ENCODE results near the gene ATPAF1.

ATPAF1 gene

DNA sequence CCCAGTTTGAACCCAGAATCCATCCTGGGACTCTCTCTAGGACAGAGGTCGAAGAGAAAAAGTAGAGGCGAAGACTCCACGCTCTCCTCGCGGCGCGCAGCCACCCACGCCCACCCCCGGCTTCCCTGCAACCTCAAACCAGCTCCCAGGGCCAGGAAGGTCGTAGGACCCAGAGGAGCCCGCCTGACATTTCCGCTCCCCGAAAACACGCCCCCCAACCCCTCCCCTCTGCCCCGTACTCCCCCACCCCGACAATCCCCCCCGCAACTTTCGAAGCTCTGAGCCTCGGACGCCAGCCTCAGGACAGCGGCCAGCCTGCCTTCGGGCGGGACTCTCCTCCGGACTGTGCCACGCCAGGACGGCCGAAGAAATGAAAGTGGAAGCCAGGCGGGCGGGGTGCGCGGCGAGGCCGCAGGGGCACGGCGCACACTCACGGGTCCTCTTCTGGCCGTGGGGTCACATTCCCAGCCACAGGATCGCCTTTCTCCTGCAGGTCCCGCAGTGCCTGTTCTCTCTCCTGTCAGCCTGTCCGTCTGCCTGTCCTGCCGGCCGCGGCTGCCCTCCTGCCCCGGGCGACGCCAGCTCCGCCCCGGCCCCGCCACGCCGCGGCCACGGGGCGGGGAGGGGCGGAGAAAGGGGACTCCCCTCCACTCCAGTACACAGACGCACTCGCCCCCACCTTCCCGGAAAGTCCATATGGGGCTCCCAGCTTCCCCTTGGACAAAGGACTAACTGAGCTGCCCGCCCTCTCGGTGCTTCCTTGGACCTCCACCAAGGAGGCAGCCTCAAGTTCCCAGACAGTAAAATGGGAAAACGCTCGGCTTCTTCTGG lies 51.7 kb downstream of the ATPAF1 start, which contains the start of gene MOB3C:
MOB3C (minus strand) TSS at position 535 of the 831 bp plus-strand sequence. CDS start 3,490 bp downstream, outside the sequence.
- DNase-seq, result peak in 52 of 56 donors; percentile 19 to 82 (median 60)

- no peak for DNase-seq
Observed at GRCh38 chr1:46615735-46616134, 52.4 kb downstream of the ATPAF1 start.

GRCh38 chr1:46615088-46615487 lies 53.1 kb downstream of the ATPAF1 start:
- DNase-seq, result no peak

GRCh38 chr1:46614604-46614984 lies 53.6 kb downstream of the ATPAF1 start:
- no peak for DNase-seq

DNA sequence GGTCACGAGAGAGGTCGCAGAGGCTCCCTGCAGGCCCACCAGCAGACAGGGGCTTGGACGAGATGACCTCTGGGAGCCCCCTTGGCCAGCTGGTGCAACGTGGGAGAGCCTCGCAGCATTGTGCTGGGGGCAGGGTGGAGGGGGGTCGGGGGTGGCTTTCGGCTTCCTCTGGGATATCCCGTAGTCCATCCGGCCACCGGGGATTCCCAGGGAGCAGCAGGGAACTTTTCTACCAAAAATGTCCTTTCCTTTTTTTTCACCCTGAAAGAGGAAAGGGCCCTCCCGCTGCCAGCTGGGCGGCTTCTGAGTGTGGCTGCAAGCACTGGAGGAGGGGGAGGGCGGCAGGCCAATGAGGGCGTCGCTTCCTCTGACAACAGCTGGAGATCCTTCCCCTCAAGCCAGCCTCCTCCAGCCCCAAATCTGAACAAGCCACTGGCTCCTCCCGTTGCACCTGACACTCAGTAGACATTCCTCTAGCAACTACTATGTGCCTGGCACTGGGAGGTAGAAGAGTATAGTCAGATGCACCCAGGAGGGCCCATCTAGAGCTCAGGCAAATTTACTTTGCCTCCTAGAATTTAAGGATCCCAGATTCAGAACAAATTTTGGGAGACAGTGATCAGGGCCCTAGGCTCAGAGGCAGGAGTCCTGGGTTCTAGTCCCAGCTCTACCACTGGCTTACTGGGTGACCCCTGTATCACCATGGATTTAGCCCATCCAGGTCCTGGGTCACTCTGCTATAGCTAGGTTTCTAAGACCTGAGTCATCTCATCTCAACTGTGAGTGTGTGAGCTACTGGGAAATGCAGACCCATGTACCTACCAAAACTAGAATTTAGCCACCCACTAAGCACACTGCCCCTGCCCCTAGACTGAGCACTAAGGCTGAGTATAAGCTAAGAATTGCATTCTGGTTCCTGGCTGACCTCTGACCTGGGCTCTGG lies 54.2 kb downstream of the ATPAF1 start:
- peak in 46 of 56 donors; percentile 9 to 77 (median 47) for DNase-seq

DNA sequence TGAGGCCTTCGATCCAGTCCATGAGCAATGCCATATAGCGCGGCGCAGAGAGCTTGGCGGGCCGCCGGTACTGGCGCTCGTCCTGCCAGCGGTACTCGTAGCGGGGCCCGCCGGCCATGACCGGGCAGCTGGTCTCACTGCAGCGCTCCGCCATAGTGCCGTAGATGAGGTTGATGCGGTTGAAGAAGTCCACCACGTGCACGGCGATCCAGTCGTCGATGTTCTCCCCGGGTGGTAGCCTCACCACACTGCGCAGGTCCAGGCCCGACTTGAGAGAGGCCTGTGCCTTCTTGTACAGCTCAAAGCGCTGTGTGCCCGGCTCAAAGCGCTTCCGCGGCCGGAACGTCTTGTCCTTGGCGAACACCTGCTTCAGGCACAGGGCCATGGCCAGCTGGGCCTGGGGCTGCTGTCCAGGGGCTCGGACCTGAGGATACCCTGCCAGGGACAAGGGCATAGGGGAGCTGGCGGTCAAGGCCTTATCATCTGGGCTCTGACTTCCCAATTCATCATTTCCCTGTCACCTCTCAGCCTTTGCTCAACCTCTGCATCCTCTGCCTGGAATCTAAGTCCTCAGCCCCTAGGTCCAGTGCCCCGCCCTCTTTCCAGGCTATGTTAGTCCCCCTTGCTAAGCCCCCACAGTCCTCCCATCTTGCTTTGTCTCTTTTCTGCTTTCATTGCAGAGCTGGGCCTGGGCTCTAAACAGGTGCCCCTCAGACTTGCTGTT lies 55.1 kb downstream of the ATPAF1 start:
- DNase-seq, result peak in 2 of 56 donors; percentile 8 to 11

DNA sequence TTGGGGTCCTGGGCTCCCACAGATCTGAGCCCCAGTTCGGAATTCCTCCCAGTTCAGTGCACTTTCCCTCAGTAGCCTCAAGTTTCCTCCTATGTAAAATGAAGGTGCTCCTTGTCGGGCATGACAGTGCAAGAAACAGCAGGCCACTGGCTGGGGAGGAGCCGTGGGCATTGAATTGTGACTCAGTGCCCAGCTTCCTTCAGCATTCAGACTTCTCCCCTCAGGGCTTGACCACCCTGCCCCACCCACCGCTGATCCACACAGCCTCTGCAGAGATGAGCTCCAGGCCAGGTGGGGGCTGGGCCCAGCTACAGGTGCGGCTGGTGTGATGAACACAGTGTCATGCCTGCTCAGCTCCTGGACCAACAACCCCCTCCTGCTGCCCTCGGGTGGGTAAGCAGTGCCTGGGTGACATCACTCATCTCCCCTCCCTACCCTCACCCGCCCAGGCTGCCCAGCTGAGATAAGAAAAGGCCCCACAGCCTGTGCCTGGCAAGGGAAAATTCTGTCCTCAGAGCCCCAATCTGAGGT lies 56.4 kb downstream of the ATPAF1 start:
- no peak for DNase-seq

DNA sequence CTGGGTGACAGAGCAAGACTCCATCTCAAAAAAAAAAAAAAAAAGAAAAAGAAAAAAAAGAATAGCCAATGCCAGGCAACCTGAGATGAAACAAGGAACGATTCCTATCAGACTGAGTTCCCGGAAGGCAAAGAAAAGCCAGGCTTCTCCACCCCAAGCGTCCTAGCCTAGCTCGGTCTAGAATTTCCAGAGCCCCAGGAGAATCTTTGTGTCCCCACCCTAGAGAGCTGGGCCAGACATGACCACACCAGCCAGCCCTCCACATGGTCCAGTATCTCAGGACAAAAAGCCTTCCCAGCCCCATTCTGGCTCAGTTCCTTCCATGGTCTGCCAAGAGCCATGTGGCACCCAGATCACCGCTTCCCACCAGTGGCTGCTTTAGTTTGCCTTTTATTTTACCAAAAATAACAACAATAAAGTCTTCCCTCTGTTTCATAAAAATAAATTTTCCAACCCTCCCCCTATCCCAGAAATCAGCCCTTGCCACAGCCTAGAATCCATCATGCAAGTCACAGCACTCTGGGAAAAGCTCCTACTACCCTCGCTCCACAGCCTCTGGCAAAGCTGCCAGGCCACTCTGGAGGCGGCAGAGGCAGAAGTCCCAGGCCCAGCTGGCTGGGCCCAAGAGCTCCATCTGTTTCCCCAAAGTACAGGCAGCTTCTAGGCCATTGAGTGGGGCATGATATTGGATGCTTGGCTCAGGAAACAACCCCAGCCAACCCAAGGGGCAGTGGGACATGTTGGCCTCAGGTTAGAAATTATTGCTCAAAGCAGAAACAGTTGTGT lies 60.6 kb downstream of the ATPAF1 start:
- DNase-seq, result peak in 7 of 56 donors; percentile 13 to 34 (median 25)

DNA sequence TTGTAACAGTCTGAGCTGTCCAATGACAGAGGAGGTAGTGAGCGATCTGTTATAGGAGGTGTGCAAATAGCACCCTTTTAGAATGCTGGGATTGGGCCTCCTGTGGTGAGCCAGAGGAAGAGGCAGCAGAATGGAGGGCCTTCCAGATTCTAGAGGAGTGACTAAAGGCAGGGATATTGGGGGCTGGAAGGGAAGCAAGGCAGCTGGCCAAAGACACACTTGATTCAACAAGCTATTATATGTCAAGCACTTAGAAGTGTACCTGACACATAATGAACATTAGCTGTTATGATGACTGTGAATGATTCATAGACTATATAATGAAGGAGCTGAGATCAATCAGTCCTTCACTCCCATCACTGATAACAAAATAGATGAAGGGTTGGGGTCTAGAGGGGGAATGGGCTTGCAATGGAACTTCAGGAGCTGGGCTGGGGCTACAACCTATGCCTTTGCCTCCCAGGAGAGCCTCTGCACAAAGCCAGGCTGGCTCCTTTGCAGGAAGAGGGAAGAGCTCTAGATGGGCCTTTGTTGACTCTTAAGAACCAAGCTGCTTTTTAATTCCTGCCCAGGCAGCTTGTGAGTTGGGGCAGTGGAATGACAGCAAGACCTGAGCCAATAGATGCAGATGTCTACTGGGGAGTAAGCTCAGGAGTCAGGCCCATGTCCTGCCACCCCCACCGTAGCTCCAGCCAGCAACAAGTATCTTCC lies 61.8 kb downstream of the ATPAF1 start:
- DNase-seq, result no peak

DNA sequence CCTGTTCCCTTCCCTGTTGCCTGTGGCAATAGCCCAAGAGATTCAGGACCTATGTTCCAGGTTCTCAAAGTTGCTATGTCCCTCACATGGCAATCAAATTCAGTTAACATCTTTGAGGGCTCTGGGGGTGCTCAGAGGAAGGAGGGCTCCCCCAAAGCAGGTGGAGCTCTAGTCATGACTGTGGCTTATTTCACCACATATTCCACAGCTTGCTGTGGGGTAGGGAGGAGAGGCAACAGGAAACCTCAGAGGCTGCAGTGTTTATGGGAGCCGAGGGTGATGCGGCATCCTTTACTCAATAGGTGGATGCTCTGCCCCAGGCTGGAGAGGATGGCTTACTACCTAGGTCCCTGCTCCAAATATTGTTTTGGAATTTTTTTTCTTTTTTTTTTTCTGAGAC lies 62.9 kb downstream of the ATPAF1 start:
- DNase-seq, result no peak

DNA sequence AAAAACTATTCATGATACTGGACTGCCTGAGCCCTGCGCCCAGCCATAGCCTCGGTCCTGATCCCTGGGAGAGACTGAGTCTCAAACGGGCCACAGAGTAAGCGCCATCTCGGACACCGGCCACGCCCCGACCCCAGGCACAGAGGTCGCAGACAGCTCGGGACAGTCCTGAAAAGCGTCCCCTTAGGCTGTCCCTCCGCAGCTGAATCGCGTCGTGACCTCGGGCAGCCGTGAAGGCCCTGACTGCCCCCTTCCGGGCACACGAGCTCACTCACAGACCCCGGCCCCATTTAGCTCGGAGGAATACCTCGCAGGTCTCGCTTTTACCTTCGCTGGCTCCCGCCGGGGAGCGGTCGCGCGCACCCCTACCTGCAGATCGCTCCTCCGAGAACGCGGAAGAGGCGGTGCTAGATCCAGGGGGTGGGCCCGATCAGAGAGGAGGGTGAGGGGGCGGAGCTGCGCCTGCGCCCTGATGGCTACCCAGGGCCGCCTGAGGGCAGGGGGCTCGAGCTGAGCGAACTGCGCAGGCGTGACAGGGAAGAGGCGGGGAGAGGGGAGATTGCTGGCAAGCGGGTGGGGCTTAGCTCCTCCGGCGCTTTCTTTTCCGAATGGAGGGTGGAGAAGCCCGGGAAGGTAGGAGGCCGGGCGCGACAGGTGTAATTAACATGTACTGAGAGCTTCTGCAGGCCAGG lies 64.2 kb downstream of the ATPAF1 start, which contains the start of gene MKNK1:
MKNK1 (minus strand) TSS at position 411 of the 692 bp plus-strand sequence. CDS start 20,941 bp downstream, outside the sequence.
- DNase-seq, result peak; percentile 26 to 96 (median 82)

DNA sequence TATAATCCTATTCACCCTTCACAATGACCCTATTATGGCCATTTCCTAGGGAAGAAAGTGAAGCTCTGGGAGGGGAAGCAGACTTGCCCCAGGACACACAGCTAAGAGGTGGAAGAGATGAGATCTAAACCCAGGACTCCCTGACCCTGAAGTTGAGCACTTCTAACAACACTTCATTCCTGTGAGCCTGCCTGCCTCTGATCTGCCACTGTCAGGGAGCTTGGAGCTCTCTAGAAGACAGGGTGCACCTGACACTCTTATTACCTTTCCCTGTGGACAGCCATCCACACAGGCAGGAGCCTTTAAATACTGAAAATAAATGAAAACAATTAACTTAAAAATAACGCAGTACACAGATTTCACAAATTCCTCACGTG lies 64.7 kb downstream of the ATPAF1 start:
- DNase-seq, result no peak

- DNase-seq, result no peak
Observed at GRCh38 chr1:46601257-46602007, 66.7 kb downstream of the ATPAF1 start.

DNA sequence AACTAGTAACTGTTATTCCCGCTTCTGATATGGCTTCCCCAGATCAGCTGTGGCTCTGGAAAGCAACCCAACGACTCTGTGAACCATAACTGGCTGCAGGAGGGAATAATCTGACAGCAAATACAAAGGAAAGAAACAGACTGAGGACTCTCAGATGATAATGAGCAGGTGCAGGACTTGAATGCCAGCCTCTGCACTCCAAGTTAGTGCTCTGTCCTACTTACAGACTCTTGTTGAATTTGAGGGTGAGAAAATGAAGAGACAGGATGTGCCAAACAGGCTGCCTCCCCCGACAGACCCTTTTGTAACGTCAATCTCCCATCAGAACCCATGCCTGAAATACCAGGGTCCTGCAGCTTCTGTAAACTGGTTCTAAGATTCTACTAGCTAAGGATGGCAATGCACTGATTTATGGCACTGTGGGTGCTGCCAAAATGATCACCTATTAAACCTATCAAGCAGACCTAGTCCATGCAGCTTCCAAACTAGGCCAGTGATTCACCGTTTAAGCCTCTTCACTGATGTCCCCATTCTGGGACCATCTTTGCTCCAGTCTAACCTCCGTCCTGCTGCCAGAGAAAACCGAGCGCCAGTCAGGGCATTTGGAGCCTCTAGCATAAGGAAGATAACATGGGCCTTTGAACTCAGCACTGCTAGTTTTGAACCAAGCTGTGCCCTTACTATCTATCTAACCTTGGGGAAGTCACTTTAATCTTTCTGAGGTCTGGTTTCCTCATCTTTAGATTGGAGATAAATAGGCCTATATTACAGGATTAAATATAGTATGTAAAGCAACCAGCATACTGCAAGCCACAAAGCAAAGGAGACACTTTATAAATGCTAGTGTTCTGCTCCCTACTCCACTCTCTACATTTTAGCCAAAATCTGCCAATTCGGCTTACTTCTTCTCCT lies 68.8 kb downstream of the ATPAF1 start:
- no peak for DNase-seq

DNA sequence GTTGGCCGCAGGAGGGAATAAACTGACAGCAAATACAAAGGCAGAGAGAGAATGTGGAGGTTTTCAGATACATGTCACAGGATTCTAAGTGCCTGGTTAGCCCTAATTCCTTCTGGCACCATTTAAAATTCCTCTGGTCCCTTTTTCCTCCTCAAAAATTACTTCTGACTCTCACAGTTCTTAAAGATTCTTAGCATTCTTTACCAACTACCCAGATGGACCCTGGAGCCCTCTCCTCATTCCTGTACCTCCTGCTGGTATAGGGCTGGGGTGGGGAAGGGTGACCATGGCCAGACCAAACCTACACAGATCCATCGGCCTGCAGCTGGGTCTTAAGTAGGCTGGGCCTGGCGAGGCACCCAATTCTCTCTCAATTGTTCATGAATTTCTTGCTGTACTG lies 71.3 kb downstream of the ATPAF1 start:
- DNase-seq, result no peak

DNA sequence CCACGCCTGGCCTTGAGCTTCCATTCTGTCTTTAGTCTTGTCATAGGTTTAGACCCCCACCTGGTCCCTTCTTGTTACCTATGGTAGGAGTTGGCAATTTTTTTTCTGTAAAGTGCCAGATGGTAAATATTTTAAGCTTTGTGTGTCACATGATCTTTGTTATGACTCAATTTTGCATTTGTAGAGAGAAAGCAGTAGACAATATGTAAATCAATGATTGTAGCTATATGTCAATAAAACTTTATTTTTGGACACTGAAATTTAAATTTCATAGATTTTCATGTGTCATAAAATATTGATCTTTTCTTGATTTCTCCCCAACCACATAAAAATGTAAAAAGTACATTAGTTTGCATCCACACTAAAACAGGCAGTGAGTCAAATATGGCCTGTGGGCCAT lies 72.1 kb downstream of the ATPAF1 start:
- DNase-seq, result no peak

DNA sequence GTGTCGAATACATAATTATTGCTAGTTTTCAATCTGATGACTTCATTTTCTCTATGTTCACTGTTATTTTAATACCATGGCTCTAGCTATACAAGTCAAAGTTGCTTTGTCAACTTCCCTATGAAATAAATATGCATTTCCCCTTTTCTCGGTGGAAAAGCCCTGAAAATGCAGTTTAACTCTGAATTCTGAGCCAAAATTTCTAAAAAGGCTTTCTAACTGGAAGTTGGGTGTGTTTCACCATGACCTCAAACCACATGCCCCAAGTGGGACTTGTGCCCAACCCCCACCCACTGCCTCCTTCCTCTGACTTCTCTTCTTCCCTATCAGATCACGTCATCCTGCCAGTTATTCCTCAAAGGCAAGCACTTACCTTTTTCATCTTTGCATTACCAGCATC lies 73.0 kb downstream of the ATPAF1 start:
- peak in 12 of 56 donors; percentile 6 to 44 (median 22) for DNase-seq

Data from nucleus accumbens (tissue), 56 donors.